Epithelial cell of alveolus of lung (primary cell): ENCODE results near the gene ECSCR. TPM values are rescaled to one million over a fixed set of nuclear protein-coding genes. Genes with fewer than 3 reads are reported as not detected.

Source experiments
- total RNA-seq: library from RNA; depleted of rRNA; stranded (reverse); fragments of >200 nt; gene quantifications from 2 replicates; pipeline ENCODE4 v1.2.1, GENCODE V29; 2015

Gene ECSCR
- 0.80 and 1.3 TPM in 2 replicates for total RNA-seq

GRCh38 chr5:139462586-139463276, at the start of gene ECSCR:
Gene ECSCR, minus strand, starts transcription at chr5:139462743. Its CDS starts 73 bp downstream, at chr5:139462670.

GRCh38 chr5:139482050-139482889, 19.7 kb upstream of the ECSCR start, which contains the start of gene STING1:
Gene STING1, minus strand, starts transcription at chr5:139482758. Its CDS starts 1,054 bp downstream, at chr5:139481704.

GRCh38 chr5:139470821-139471300, 8.3 kb upstream of the ECSCR start, which contains the start of gene SMIM33:
Gene SMIM33, plus strand, starts transcription at chr5:139471004. Its CDS starts 118 bp downstream, at chr5:139471122.

GRCh38 chr5:139439013-139439903, 23.3 kb downstream of the ECSCR start, which contains the start of gene DNAJC18:
Gene DNAJC18, minus strand, starts transcription at chr5:139439525. Its CDS starts 80 bp downstream, at chr5:139439445.

GRCh38 chr5:139403787-139404483, 58.6 kb downstream of the ECSCR start, which contains the start of gene SPATA24:
Gene SPATA24, minus strand, starts transcription at chr5:139404089. Its CDS starts 29 bp downstream, at chr5:139404060.

Other genes starting within 250 kb of the ECSCR start
- gene MATR3, start 169.0 kb downstream of the ECSCR start, total RNA-seq, result 149 and 236 TPM in 2 replicates
- 53.4 and 88.9 TPM in 2 replicates for gene PAIP2, start 120.9 kb downstream of the ECSCR start, total RNA-seq
- not detected in 2 replicates for gene SLC23A1, start 79.4 kb downstream of the ECSCR start, total RNA-seq
- gene MZB1, start 72.8 kb downstream of the ECSCR start, total RNA-seq, result not detected in 2 replicates
- 3.8 and 5.6 TPM in 2 replicates for gene PROB1, start 67.6 kb downstream of the ECSCR start, total RNA-seq
- gene SPATA24, start 58.7 kb downstream of the ECSCR start, total RNA-seq, result 3.0 and 3.5 TPM in 2 replicates
- gene DNAJC18, start 23.2 kb downstream of the ECSCR start, total RNA-seq, result 6.7 and 7.8 TPM in 2 replicates
- not detected in 2 replicates for gene SMIM33, start 8.3 kb upstream of the ECSCR start, total RNA-seq
- gene STING1, start 20.0 kb upstream of the ECSCR start, total RNA-seq, result 45.4 and 64.8 TPM in 2 replicates
- gene UBE2D2, start 98.6 kb upstream of the ECSCR start, total RNA-seq, result 69.2 and 122 TPM in 2 replicates
- 20.5 and 21.9 TPM in 2 replicates for gene CXXC5, start 185.6 kb upstream of the ECSCR start, total RNA-seq